Endometrium (tissue), 2 donors: Measurements from ENCODE around the gene GNG8.

ENCODE experiments used
- FAIRE-seq: peaks from 2 replicates; lab custom pipeline; 2012; peaks lifted over from hg19 to GRCh38; lab: Jason Lieb, UNC
- donor health status: control.
- donor health status: control.

GNG8 gene

DNA sequence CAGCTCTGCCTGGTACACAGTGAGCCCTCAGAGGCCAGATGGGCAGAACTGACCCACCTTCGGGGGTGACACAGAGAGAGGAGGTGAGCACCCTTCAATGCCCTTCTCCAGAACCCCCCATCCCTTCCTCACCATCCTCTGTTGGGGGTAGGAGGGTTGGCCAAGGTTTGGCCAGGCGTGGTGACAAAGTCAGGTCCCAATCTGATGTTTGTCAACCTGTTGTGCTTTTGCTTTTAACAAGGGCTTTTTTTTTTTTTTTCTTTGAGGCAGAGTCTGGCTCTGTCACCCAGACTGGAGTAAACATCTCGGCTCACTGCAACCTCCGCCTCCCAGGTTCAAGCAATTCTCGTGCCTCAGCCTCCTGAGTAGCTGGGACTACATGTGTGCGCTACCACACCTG, 18.4 kb downstream of the GNG8 start:
- no peak for FAIRE-seq

DNA sequence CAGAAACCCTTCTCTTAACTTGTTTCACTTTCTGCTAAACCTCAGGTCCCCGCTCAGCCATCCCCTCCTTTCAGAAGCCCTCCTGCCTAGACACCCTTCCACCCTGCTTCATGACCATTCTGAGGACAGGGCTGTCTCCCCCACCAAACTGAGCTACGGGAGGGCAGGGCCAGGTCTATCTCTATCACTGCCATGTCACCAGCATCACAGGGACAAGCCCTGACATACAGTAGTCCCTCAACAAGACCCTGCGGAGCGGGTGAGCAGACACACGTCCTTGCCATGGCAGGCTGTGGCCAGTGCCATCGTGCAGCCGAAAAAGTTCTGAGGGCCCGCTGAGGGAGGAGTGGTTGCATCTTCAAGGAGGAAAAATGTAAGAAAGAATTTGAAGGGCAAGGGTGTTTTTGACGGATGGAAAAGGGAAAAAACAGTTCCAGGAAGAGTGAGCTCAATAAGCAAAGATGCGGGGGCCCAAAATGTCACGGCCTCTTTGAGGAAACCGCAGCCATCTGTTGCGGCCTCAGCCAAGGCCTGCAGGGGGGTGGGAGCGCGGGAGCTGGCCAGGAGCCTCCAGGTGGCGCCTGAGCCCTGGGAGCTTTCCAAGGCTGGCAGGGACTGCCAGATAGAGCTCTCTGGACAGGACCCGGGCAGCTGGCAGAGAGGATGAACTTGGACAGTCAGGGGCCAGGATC, 19.2 kb downstream of the GNG8 start:
- FAIRE-seq: no peak

DNA sequence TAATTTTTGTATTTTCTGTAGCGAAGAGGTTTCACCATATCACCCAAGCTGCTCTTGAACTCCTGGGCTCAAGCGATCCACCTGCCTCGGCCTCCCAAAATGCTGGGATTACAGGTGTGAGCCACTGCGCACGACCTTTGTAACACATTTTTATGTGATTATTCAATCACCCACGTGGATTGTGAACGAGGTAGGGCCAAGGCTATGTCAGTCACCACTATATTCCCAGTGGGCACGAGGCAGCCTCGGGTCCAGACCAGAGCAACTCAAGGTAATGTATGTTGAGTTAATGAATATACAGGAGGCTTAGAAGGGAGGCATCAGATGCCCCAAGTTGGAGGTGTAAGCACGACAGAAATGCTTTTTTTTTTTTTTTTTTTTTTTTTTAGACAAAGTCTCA, 20.0 kb downstream of the GNG8 start:
- FAIRE-seq: no peak

DNA sequence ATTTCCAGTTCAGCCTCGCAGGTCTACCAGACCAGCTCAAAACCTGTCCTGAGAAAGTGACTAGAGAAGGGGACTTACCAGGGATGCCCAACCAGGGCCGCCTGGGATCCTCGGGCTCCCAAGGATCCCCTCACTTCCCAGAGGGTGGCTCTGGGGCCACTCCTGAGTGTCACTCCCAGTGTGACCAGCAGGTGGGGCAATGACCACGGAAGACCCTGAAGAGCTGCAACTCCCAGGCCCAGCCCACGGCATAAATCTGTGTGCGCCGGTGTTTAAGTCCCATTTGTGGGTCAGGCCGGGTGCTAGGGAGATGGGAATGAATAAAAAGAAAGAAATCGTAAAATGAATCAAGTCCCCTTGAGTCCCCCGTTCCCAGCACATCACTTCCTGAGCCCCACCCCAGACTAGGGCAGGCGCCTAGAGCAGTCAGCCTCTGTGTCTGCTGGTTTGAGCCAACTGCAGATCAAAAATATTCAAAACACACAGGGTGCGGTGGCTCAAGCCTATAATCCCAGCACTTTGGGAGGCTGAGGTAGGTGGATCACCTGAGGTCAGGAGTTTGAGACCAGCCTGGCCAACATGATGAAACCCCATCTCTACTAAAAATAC, 21.8 kb downstream of the GNG8 start:
- no peak for FAIRE-seq

DNA sequence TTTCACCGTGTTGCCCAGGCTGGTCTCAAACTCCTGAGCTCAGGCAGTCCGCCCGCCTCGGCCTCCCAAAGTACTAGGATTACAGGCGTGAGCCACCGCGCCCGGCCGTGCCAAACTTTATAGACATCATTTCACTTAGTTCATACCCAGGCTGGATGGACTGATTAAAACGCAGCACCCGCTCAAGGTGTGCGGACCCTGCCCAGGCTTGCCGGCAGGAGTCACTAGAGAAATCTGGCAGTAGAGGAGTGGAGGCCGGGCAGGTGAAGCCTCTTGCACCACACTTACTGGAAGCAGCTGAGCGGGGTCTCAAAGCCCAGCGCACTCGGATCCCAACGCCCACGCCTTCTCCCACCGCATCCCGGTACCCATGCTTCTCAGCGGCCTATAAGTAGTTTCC, 22.5 kb downstream of the GNG8 start:
- no peak for FAIRE-seq

DNA sequence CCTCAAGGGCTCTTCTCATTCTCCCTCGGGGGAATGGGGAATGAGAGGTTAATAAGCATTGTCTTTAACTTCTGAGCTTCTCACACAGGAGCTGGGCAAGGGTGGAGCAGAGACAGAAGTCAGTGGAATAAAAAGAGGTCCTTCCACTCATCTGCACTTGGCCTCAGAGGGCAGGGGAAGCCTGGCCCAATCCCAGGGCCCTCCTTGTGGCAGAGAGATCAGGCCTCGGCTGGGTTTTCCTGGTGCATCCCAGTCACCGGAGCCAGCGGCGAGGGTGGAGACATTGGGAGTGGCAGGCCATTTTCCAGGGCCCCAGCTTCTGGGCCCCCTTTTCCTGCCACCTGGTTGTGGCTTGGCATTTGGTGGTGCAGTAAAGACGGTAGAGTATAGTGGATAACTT, 24.2 kb downstream of the GNG8 start:
- FAIRE-seq: no peak

DNA sequence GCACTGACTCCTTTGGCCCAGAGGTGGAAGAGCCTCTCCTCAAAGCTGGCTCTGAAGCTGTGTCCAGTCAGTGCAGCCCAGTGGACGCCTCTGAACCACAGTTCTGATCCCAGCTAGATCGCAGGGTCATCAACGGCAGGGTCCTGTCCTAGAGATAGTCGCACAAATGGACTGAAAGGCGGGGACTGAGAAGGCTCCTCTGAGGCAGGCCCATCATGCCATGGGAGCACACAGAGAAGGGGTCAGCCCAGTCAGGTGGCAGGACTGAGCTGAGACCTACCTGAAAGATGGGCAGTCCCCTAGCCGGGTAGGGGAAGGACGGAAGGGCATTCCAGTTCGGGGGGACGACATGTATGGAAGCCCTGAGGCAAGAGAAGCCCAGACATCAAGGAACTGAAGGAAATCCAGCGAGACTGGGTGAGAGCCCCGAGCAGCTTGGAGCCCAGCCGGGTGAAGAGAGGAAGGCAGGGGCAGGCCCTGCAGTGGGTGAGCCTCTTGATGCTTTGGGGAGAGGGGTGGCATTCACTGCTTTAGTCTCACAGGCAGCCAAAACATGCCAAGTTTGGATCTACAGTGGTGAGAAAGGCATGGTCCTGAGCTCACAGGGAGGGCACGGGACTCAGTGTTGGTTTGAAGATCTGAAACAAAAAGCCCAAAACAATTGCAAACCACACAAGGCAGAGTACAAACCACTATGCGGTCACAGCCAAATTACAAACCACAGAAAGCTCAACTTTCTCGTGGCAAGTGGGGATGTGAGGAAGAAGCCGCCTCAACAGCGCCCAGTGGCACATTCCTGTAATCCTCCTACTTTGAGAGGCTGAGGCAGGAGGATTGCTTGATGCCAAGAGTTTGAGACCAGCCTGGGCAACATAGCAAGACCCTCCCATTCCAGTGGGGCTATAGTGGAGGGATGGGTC, 24.9 kb downstream of the GNG8 start:
- FAIRE-seq: no peak

DNA sequence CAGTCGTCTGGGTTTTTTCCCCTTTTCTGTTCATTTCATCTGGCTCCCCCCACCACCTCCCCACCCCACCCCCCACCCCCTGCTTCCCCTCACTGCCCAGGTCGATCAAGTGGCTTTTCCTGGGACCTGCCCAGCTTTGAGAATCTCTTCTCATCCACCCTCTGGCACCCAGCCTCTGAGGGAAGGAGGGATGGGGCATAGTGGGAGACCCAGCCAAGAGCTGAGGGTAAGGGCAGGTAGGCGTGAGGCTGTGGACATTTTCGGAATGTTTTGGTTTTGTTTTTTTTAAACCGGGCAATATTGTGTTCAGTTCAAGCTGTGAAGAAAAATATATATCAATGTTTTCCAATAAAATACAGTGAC, 25.6 kb downstream of the GNG8 start:
- FAIRE-seq: no peak

DNA sequence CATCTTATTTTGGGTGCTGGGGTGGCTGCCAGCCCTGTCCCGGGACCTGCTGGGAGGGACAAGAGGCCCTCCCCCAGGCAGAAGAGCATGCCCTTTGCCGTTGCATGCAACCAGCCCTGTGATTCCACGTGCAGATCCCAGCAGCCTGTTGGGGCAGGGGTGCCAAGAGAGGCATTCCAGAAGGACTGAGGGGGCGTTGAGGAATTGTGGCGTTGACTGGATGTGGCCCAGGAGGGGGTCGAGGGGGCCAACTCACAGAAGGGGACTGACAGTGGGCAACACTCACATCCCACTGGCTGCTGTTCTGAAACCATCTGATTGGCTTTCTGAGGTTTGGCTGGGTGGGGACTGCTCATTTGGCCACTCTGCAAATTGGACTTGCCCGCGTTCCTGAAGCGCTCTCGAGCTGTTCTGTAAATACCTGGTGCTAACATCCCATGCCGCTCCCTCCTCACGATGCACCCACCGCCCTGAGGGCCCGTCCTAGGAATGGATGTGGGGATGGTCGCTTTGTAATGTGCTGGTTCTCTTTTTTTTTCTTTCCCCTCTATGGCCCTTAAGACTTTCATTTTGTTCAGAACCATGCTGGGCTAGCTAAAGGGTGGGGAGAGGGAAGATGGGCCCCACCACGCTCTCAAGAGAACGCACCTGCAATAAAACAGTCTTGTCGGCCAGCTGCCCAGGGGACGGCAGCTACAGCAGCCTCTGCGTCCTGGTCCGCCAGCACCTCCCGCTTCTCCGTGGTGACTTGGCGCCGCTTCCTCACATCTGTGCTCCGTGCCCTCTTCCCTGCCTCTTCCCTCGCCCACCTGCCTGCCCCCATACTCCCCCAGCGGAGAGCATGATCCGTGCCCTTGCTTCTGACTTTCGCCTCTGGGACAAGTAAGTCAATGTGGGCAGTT, 26.2 kb downstream of the GNG8 start:
- FAIRE-seq: no peak

DNA sequence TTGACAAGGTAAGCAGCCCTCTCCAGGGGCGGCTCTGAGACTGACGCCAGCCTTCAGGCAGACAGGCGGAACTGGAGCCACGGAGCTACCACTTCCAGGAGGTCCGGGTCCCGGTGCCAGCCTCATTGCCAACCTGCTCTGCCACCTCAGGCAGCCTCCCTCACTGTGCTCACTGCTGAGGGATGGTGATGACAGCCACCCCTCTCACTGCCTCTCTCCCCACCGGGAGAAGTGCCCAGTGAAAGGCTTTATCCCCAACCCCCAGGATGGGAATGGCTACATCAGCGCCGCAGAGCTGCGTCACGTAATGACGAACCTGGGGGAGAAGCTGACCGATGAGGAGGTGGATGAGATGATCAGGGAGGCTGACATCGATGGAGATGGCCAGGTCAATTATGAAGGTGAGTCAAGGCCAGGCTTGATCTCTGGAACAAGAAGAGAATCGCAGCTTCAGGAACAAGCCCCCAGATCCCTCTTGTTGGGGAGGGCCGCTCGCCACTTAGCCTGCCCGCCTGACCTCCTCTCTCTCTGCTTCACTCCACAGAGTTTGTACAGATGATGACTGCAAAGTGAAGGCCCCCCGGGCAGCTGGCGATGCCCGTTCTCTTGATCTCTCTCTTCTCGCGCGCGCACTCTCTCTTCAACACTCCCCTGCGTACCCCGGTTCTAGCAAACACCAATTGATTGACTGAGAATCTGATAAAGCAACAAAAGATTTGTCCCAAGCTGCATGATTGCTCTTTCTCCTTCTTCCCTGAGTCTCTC, 27.2 kb downstream of the GNG8 start:
- no peak for FAIRE-seq

DNA sequence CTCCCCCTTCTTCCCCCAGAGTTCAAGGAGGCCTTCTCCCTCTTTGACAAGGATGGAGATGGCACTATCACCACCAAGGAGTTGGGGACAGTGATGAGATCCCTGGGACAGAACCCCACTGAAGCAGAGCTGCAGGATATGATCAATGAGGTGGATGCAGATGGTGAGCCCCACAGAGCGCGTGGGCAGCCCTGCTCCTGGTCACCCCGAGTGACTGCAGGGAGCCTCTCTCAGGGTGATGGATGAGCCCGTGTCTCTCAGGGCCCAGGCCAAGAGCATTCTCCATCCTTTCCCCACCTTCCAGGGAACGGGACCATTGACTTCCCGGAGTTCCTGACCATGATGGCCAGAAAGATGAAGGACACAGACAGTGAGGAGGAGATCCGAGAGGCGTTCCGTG, 27.8 kb downstream of the GNG8 start:
- no peak for FAIRE-seq

DNA sequence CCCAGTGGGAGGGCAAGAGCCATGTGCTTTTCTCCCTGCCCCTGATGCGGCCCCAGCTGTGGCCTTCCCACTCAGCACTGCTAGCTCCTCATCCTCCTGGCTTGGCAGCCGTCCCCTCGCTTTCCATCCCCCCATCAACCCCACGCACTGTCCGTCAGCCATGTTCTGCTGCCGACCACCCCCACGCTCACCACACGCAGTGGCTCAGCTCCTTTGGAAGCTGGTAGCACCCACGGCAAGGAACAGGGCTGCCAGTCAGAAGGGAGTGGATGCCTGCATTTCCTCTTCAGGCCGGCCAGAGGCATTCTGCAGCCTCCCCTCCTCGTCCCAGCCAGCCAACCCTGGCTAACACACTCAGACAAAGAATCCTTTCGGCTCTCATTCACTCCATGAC, 28.6 kb downstream of the GNG8 start:
- FAIRE-seq: no peak

DNA sequence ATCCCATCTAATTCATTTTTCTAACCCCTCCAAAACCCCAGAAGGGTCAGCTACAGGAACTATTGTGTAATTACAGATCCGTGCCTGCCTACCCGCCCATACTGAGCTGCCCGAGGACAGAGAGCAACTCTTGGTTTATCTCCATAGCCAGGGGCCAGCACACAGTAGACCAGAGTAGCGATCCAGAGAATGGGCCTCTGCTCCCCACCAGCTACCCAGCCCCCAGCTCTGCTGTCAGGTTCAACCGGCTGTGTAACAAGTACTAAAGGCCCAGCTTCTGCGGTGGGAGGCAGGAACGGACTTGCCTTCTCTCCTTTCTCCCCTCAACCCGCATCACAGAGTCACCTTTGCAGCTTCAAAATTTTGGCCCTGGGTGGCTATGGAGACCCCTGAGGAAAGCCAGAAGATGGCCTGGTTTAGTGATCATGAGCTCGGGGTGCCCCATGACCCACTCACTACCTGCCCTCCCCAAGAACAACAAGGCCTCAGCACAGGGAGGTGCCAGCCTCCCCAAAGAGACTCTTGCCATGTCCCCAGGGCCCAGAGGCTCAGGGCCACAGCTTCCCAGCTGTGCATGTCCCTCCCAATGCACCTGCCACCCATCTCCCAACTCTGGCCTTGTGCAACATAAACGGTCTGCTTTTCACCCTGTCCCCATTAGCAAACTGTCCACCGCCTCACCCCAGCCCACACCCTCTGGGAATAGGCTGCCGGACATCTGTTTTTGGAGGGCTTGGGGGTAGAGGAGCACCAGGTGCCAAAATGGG, 29.1 kb downstream of the GNG8 start:
- no peak for FAIRE-seq

DNA sequence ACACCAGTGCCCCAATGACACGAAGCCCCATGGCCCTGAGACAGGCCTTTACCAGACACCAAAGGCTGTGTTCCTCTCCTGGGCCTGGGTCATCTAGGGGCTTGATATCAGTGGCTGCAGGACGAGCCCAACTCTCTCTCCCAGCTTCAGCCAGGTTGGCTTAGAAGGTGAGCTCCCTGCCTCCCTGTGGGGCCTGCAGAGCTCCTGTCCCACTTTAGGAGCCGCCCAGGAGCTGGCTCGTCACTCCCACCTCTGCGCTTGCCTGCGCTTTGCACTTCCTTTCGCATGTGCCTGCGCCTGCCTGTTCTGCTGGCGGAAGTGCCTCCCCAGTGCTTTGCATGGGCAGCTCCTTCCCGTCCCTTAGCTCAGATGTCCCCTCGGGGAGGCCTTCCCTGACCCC, 30.0 kb downstream of the GNG8 start:
- FAIRE-seq: no peak

DNA sequence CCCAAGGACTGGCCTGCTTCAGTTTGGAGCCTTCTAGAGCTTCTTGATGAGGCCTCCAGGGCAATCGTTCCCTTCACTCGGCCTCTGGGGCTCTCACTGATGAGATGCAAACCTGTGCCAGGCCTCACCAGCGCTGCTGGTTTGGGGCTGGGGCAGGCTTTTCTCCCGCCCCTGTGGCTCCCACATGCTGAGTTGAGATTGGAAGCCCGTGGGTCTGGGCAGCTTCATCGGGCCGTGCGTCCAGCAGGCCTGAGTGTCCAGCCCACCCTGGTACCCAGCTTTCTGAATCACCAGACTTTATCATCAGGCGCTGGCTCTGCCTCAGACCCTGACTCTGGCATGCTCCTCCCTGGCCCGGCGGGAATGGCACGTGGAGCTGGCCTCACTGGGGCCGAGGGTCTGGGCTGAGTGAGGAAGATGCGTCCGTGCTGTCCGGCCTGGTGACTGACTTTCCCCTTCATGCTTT, 30.6 kb downstream of the GNG8 start:
- no peak for FAIRE-seq

DNA sequence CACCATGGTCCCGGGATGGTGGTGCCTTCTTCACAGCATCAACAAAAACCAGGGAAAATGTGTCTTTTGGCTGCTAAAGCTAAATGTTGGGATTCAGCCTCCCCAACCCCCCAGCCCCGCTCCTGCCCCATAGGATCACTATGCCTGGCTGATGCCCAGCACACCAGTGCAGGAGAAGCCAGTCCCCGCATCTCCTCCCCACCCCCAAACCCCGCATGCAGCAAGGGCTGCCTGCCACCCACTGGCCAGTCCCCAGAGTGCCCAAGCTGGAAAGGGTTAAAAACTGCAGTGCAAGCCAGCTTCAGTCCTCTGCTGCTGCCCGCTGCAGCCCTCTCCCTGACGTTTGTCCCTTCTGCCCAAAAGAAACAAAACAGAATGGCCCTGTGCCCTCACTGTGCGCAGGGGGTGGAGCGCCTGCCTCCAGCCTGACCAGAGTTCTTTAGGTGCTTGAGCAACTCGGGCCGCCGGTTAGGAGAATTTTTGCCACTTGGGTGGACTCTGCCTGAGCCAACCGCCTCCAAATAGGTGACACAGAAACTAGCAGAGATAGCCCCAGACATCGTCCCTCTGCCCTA, 31.1 kb downstream of the GNG8 start:
- no peak for FAIRE-seq

DNA sequence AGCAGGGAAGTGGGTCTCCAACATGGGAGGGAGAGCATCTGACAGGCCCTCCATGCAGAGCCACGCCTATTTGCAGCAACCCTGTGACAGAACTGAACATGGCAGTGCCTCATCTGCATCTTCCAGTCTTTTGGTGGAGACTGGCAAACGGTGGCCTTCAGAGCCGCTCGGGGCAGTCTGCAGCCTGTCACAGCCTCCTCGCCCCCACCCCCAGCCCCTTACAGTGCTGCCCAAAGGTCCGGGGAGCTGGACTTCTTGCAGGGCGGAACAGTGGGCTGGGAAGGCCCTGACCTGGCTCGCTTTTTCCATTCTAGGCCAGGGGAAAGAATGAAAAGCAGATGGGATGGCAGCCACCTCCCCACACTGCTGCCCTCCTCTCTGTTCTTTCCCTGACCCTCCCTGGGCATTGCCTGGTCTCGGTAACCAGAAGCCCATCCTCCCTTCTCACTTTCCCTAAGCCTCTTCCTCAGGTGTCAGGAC, 32.2 kb downstream of the GNG8 start:
- FAIRE-seq: no peak

DNA sequence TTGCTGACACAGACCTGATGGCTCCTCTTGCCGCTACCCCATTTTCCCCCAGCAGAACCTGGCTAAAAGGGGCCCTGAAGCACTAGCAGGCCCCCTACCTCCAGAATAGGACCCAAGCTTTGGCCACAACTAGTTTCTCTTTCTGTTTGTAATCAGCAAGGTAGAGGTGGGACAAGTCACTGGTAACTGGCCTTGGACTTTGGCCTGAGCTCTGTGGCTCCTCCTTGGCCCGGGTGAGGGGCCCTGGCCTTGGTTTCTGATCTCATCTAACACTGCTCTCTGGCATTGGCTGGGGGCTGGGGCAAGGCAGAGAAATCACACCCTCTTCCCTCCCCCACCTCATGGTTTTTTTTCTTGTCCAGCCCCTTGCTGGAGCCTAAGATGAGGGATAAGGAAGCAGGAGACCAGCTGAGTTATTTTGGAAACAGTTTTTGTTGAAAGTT, 32.8 kb downstream of the GNG8 start:
- FAIRE-seq: no peak

DNA sequence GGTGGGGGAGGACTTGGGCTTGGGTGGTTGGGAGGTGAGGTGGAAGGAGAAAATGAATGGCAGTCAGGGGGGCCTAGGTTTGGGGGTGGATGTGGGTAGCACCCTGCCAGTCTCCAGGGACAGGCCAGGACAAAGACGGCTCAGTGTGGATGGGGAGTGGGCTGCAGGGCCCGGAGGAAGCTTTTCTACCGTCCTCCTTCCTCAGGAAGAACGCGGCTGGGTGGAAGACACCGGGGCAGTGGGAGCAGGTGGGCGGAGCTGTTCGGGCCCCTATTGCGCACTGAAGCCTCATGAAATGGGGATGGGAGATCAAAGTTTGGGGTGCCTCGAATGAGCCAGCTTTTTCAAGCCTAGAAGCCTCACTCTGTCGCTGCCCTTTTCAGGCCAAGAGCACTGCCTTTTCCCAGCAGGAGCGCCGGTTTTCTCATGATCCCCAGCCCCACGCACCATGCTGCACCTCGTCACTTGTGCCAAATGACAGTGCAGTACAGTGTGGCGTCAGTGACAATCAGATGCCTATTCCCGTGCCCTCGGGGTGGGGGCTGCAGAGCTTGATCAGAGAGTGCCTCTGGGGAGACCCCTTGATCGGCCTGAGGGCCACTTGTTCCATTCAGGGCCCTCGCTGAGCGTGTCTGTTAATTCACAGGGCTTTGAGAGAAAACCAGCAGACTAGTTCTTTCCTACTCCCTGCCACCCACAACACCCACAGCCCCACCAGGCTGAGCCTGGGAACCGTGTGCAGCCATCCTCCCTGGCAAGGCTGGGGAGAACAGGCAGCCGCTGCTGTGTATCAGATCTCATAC, 33.4 kb downstream of the GNG8 start:
- FAIRE-seq: no peak
